CD4-positive, alpha-beta T cell (primary cell): ENCODE results near the gene RIMS3. TPM values are rescaled to one million over a fixed set of nuclear protein-coding genes. Genes with fewer than 3 reads are reported as not detected.

ENCODE experiments used
- ATAC-seq: fragments of 200-7000 bp; cut with Tn5 transposase; one replicate; pipeline ENCODE4 v1.10.0; 2022; ENCODE audit warnings: mild to moderate bottlenecking; ENCODE audit not compliant: poor library complexity
- CTCF ChIA-PET: fragments of 350-600 bp; sonication (Branson Sonifier 250); formaldehyde crosslinking; loops from one replicate; lab custom pipeline; 2021; ENCODE audit warnings: antibody characterized with exemption, inconsistent platforms; lab: Charles Lee
- POLR2A ChIA-PET: fragments of 350-600 bp; sonication (Branson Sonifier 250); formaldehyde crosslinking; loops from one replicate; lab custom pipeline; 2021; ENCODE audit warnings: antibody characterized with exemption, inconsistent platforms; lab: Charles Lee
- DNase-seq, 14 experiments: peaks; one replicate each; pipeline ENCODE4 v3.0.0-alpha.2; 2013 to 2020; ENCODE audit warnings: mixed read lengths in 2 of 14
- H3K27ac ChIP-seq, 2 donors: one replicate each; pipeline versions ENCODE4 v1.5.1 to v1.7.0; 2013; ENCODE audit warnings: low read length in 2 of 2, low read depth in 1 of 2, mild to moderate bottlenecking in 1 of 2
- H3K27me3 ChIP-seq, 2 experiments: 1 replicate in 1 of 2; 2 replicates in 1 of 2; pipeline versions ENCODE4 v1.6.1 to v1.7.0; 2013; ENCODE audit warnings: low read length in 2 of 2, control low read depth in 1 of 2, mild to moderate bottlenecking in 1 of 2, moderate library complexity in 1 of 2; ENCODE audit not compliant: insufficient read depth in 2 of 2, control insufficient read depth in 1 of 2
- H3K36me3 ChIP-seq: one replicate; pipeline ENCODE4 v1.6.1; 2013; ENCODE audit warnings: low read length, control low read depth; ENCODE audit not compliant: insufficient read depth
- H3K4me1 ChIP-seq: one replicate; pipeline ENCODE4 v1.6.1; 2013; ENCODE audit warnings: low read length, control low read depth; ENCODE audit not compliant: insufficient read depth
- H3K4me3 ChIP-seq: one replicate; pipeline ENCODE4 v1.5.1; 2013; ENCODE audit warnings: mild to moderate bottlenecking, low read length, moderate library complexity
- H3K9me3 ChIP-seq, 2 experiments: 1 replicate in 1 of 2; 2 replicates in 1 of 2; pipeline versions ENCODE4 v1.6.1 to v1.7.0; 2013; ENCODE audit warnings: low read length in 2 of 2, mild to moderate bottlenecking in 2 of 2, control low read depth in 1 of 2, moderate library complexity in 1 of 2; ENCODE audit not compliant: control insufficient read depth in 1 of 2, insufficient read depth in 1 of 2
- H3K27ac Mint-ChIP-seq: one replicate; pipeline ENCODE4 v1.8.0; 2020; ENCODE audit warnings: mixed read lengths
- H3K27me3 Mint-ChIP-seq: one replicate; pipeline ENCODE4 v1.8.0; 2021; ENCODE audit warnings: mixed read lengths
- H3K36me3 Mint-ChIP-seq: one replicate; pipeline ENCODE4 v1.8.0; 2021; ENCODE audit warnings: low read depth, mixed read lengths
- H3K4me1 Mint-ChIP-seq: one replicate; pipeline ENCODE4 v1.8.0; 2021; ENCODE audit warnings: low read depth, mixed read lengths
- H3K4me3 Mint-ChIP-seq: one replicate; pipeline ENCODE4 v1.8.0; 2020; ENCODE audit warnings: mild to moderate bottlenecking, mixed read lengths
- H3K9me3 Mint-ChIP-seq: one replicate; pipeline ENCODE4 v1.8.0; 2020; ENCODE audit warnings: mixed read lengths
- CTCF ChIP-seq: fragments of 200-600 bp; IDR thresholded peaks from one replicate; pipeline ENCODE4 v1.8.0; 2022; ENCODE audit warnings: antibody characterized with exemption, mild to moderate bottlenecking
- intact Hi-C, 2 experiments: fragments of 100-400 bp; cut with DNase I in 1 of 2; cut with micrococcal nuclease in 1 of 2; formaldehyde crosslinking; loops; one replicate each; pipeline versions ENCODE4 v1.15.1 to v1.9.0; 2023 to 2025; cut with DNase I, micrococcal nuclease
- total RNA-seq, 174 experiments: library from RNA in 2 of 174; stranded (reverse) in 2 of 174; gene quantifications; one replicate each; pipeline ENCODE4 v1.2.3 and lab custom pipeline; 2021 to 2026

Gene RIMS3
- total RNA-seq, 2 experiments from 2014 or later: 0.99 to 1.1 TPM

- ATAC-seq (no peak), DNase-seq (no peak)
- H3K27ac ChIP-seq: no peak overlapping the region
- no peak overlapping the region for H3K4me3 ChIP-seq
- H3K4me1 Mint-ChIP-seq: no peaks in the 10 kb centered on the region
- POLR2A ChIA-PET: no interaction called here
- H3K4me1 ChIP-seq: peaks cover 10% of the 10 kb centered on the region
- CTCF ChIA-PET: no interaction called here
- no peaks in the 10 kb centered on the region for H3K36me3 ChIP-seq
- H3K27me3 ChIP-seq: peaks cover 0 to 7% of the 10 kb centered on the region in 2 experiments
- no peaks in the 10 kb centered on the region for H3K36me3 Mint-ChIP-seq
- intact Hi-C loops: no loop called here
- no peak overlapping the region for H3K4me3 Mint-ChIP-seq
- peaks cover 12% of the 10 kb centered on the region for H3K27me3 Mint-ChIP-seq
- no peaks in the 10 kb centered on the region for H3K9me3 ChIP-seq
- no peak for TF ChIP-seq CTCF
- no peaks in the 10 kb centered on the region for H3K9me3 Mint-ChIP-seq
- H3K27ac Mint-ChIP-seq: no peak overlapping the region
Observed at GRCh38 chr1:40651138-40651857, 14.2 kb downstream of the RIMS3 start.

- peak in 1 of 14 experiments; percentile 13 for DNase-seq
- Histone ChIP-seq H3K36me3 (no peaks in the 10 kb centered on the region), H3K9me3 (no peaks in the 10 kb centered on the region), H3K4me1 (peaks cover 10% of the 10 kb centered on the region), H3K27ac (no peak overlapping the region), H3K4me3 (no peak overlapping the region), H3K27me3 (peaks cover 0 to 7% of the 10 kb centered on the region in 2 experiments)
- ChIA-PET POLR2A (no interaction called here), CTCF (interaction anchor here (0.6 kb wide), 1 partner anchor 202 kb away, joined by 3 read pairs; no protein-coding TSS in a partner anchor)
- ATAC-seq: no peak
- peak; percentile 24 for TF ChIP-seq CTCF
- H3K4me1 Mint-ChIP-seq: no peaks in the 10 kb centered on the region
- no peaks in the 10 kb centered on the region for H3K36me3 Mint-ChIP-seq
- peaks cover 12% of the 10 kb centered on the region for H3K27me3 Mint-ChIP-seq
- no peak overlapping the region for H3K4me3 Mint-ChIP-seq
- no peak overlapping the region for H3K27ac Mint-ChIP-seq
- intact Hi-C loops: no loop called here
- no peaks in the 10 kb centered on the region for H3K9me3 Mint-ChIP-seq
Observed at GRCh38 chr1:40650075-40650474, 15.4 kb downstream of the RIMS3 start.

- DNase-seq (no peak), ATAC-seq (no peak)
- Histone ChIP-seq H3K9me3 (no peaks in the 10 kb centered on the region), H3K27me3 (peaks cover 0 to 7% of the 10 kb centered on the region in 2 experiments), H3K4me1 (peaks cover 10% of the 10 kb centered on the region), H3K27ac (no peak overlapping the region), H3K4me3 (no peak overlapping the region), H3K36me3 (no peaks in the 10 kb centered on the region)
- ChIA-PET POLR2A (no interaction called here), CTCF (no interaction called here)
- Mint-ChIP-seq H3K27me3 (peaks cover 9% of the 10 kb centered on the region), H3K9me3 (no peaks in the 10 kb centered on the region), H3K36me3 (no peaks in the 10 kb centered on the region), H3K27ac (no peak overlapping the region), H3K4me1 (no peaks in the 10 kb centered on the region), H3K4me3 (no peak overlapping the region)
- no peak for TF ChIP-seq CTCF
- intact Hi-C loops: no loop called here
Observed at GRCh38 chr1:40649592-40649930, 15.9 kb downstream of the RIMS3 start.
